Heart left ventricle (tissue), 16 donors: Measurements from ENCODE around the gene LCE1D. TPM values are rescaled to one million over a fixed set of nuclear protein-coding genes. Genes with fewer than 3 reads are reported as not detected.

ENCODE experiments used
- ATAC-seq, 4 donors: fragments of 200-7000 bp; cut with Tn5 transposase; one replicate each; pipeline ENCODE4 v1.9.1; 2020 to 2022; ENCODE audit warnings: moderate library complexity in 4 of 4, mild to moderate bottlenecking in 3 of 4, moderate number of reproducible peaks in 1 of 4
- DNase-seq, 5 donors: peaks; one replicate each; pipeline ENCODE4 v3.0.0-alpha.2; 2020
- H3K27ac ChIP-seq, 12 donors: fragments of 200-600 bp; sonication (generic) in 4 of 12; one replicate each; pipeline versions ENCODE4 v1.5.0 to v1.8.0; 2016 to 2022; ENCODE audit warnings: mild to moderate bottlenecking in 2 of 12
- H3K27me3 ChIP-seq, 9 donors: fragments of 200-600 bp; sonication (generic) in 2 of 9; one replicate each; pipeline versions ENCODE4 v1.5.1 to v1.8.0; 2016 to 2022; ENCODE audit warnings: mild to moderate bottlenecking in 3 of 9
- H3K36me3 ChIP-seq, 9 donors: fragments of 200-600 bp; sonication (generic) in 2 of 9; one replicate each; pipeline versions ENCODE4 v1.5.0 to v1.8.0; 2018 to 2022; ENCODE audit warnings: mild to moderate bottlenecking in 2 of 9
- H3K4me1 ChIP-seq, 12 donors: fragments of 200-600 bp; sonication (generic) in 4 of 12; one replicate each; pipeline versions ENCODE4 v1.5.0 to v1.8.0; 2016 to 2022; ENCODE audit warnings: mild to moderate bottlenecking in 3 of 12
- H3K4me3 ChIP-seq, 12 donors: fragments of 200-600 bp; sonication (generic) in 4 of 12; one replicate each; pipeline versions ENCODE4 v1.5.0 to v1.8.0; 2017 to 2022; ENCODE audit warnings: mild to moderate bottlenecking in 9 of 12, moderate library complexity in 4 of 12
- H3K9me3 ChIP-seq, 12 donors: fragments of 200-600 bp; sonication (generic) in 4 of 12; one replicate each; pipeline versions ENCODE4 v1.5.0 to v1.8.0; 2016 to 2022; ENCODE audit warnings: mild to moderate bottlenecking in 1 of 12
- CTCF ChIP-seq, 12 donors: fragments of 200-600 bp; sonication (generic) in 4 of 12; IDR thresholded peaks; one replicate each; pipeline versions ENCODE4 v1.5.0 to v1.8.0; 2018 to 2022; ENCODE audit warnings: antibody characterized with exemption in 12 of 12, mild to moderate bottlenecking in 5 of 12
- POLR2A ChIP-seq, 2 donors: fragments of 450-650 bp; IDR thresholded peaks; one replicate each; pipeline ENCODE4 v1.6.1; 2017; ENCODE audit warnings: antibody characterized with exemption in 2 of 2, mild to moderate bottlenecking in 2 of 2, moderate library complexity in 2 of 2
- WGBS, 4 donors: extraction: QIAGEN DNeasy Blood & Tissue Kit in 2 of 4; methylation state at CpG; one replicate each; pipeline versions ENCODE4 v1.1.5 to v1.1.7; 2013 to 2018; 5-methylcytosine and 5-hydroxymethylcytosine counted together
- intact Hi-C, 10 donors: fragments of 100-400 bp; cut with DNase I; formaldehyde crosslinking; loops; one replicate each; pipeline versions ENCODE4 v1.11.1 to v1.14.2; 2022
- polyA plus RNA-seq, 2 donors: library from polyadenylated mRNA; stranded (reverse); fragments of 200-250 nt; gene quantifications; one replicate each; pipeline ENCODE4 v1.2.3, GENCODE V29; 2013
- total RNA-seq, 9 donors: library from RNA; depleted of rRNA in 2 of 9; stranded (reverse); fragments of >200 nt in 2 of 9; fragmentation: NEBNext Ultra II Directional in 3 of 9; extraction: Animal tissue kit (Norgen Biotek cat#: 25700) in 3 of 9; gene quantifications; one replicate each; pipeline versions ENCODE4 v1.1.0 to v1.2.4, GENCODE V29; 2016 to 2023
- donor health status: ischemic (EF 13 %, LVEDD 7.1; RV severe dilation, severe dysfunction).
- donor health status: healthy with polysubstance abuse.
- donor health status: DM: no; HTN: yes; CAD: no.
- donor health status: DM: no; HTN: no; CAD: no.
- donor health status: ischemic (EF 25% LVEDD 6.9; RV normal size, moderate dysfunction).
- donor health status: ischemic (EF 25% LVEDD 5.7; RV mildly dilated, moderate dysfunction).
- donor health status: healthy.
- donor health status: DM: yes; HTN: yes; CAD: no.
- donor health status: ischemic (EF 35%, LVEDD 5.7; RV mildly dilated, moderate dysfunction).
- donor health status: nonischemic (EF 11% LVEDD 7.7; RV severe dilation, severe dysfunction).
- donor health status: DM: yes; HTN: yes; CAD: no.
- donor health status: PGD.
- donor health status: ischemic (EF 29% LVEDD 5.4; RV normal size, mild dysfunction).
- donor health status: nonischemic (EF 23%, LVEDD 6.1; RV moderate dilation, normal function).

Gene LCE1D
- total and polyA plus RNA-seq, 11 donors: not detected

DNA sequence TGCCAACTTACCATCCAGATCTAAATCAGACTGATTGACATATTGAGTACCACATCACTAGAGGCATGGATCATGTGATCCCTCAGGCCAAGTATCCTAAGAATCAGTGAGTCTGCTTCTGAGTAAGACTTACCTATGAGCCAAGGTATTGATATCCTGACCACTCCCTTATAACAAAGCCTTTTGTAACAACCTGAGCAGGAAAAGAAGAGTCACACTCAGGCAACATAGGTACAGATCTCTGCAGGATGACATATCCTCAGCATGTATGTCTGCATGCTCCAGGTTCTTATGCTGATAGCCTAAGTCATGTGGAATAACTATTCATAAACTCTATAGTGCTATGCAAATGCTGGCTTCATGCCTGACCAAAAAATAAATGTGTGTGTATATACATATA, 28.4 kb downstream of the LCE1D start:
- no peak overlapping the region for H3K4me3 ChIP-seq
- ATAC-seq: no peak
- DNase-seq: no peak
- no peak overlapping the region for H3K27ac ChIP-seq
- H3K27me3 ChIP-seq: peaks cover 0 to 9% (median 0%) of the 10 kb centered on the region in 9 donors
- H3K4me1 ChIP-seq: no peaks in the 10 kb centered on the region
- H3K36me3 ChIP-seq: no peaks in the 10 kb centered on the region
- no peaks in the 10 kb centered on the region for H3K9me3 ChIP-seq
- intact Hi-C loops: no loop called here
- TF ChIP-seq CTCF (IDR thresholded peaks at IDR 0.05) (no peak), POLR2A (IDR thresholded peaks at IDR 0.05) (no peak)

- WGBS, 4 donors: 69 to 82% (median 78%) methylated on average over 2 of the region's 2 CpGs
- no peak for ATAC-seq
- intact Hi-C loops: no loop called here
Observed at GRCh38 chr1:152827173-152827572, 30.7 kb downstream of the LCE1D start, which contains the start of gene LCE1A. TSS of gene LCE1A (plus strand) at chr1:152827473. CDS start at chr1:152827473, 0 bp downstream.

GRCh38 chr1:152836870-152837269, 40.3 kb downstream of the LCE1D start:
- Histone ChIP-seq H3K36me3 (no peaks in the 10 kb centered on the region), H3K4me3 (no peak overlapping the region), H3K27me3 (no peaks in the 10 kb centered on the region), H3K9me3 (peaks cover 0 to 6% (median 0%) of the 10 kb centered on the region in 12 donors), H3K4me1 (no peaks in the 10 kb centered on the region), H3K27ac (no peak overlapping the region)
- DNase-seq (no peak), ATAC-seq (no peak)
- TF ChIP-seq CTCF (IDR thresholded peaks at IDR 0.05): no peak
- TF ChIP-seq POLR2A (IDR thresholded peaks at IDR 0.05): no peak
- intact Hi-C loops: no loop called here
- WGBS, 4 donors: 34 to 51% (median 48%) methylated on average over 2 of the region's 2 CpGs

More at GRCh38 chr1:152827173-152827572, 30.7 kb downstream of the LCE1D start, which contains the start of gene LCE1A:
- no peak for DNase-seq
- Histone ChIP-seq H3K9me3 (no peaks in the 10 kb centered on the region), H3K27ac (no peak within 1 kb of the TSS), H3K36me3 (no peaks in the 10 kb centered on the region), H3K4me1 (no peaks in the 10 kb centered on the region), H3K4me3 (no peak within 1 kb of the TSS), H3K27me3 (peaks cover 0 to 16% (median 0%) of the 10 kb centered on the region in 9 donors)
- TF ChIP-seq POLR2A (IDR thresholded peaks at IDR 0.05): no peak
- no peak for TF ChIP-seq CTCF (IDR thresholded peaks at IDR 0.05)

DNA sequence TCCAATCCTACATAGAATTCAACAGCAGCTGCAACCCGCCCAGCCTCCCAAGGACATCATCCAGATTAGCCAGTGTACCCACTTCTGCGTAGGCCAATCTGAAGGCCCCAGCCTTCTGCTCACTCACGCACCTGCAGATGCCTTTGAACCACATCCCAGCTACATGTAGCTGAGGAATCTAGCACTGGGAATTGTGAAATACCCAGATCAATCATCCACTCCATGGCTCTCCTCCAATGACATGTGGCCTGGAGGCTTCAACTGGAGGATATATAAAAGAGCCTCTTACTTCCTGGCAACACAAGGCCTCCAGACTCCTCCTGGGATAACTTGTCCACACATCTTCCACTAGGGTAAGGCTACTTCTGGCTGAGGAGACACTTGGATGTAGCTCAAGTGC, 46.0 kb downstream of the LCE1D start, which contains the start of gene LCE6A:
LCE6A (plus strand) TSS at position 301 of the 400 bp plus-strand sequence. CDS start 665 bp downstream, outside the sequence.
- ATAC-seq (no peak), DNase-seq (no peak)
- Histone ChIP-seq H3K36me3 (no peaks in the 10 kb centered on the region), H3K27ac (no peak within 1 kb of the TSS), H3K4me1 (no peaks in the 10 kb centered on the region), H3K9me3 (no peaks in the 10 kb centered on the region), H3K4me3 (no peak within 1 kb of the TSS), H3K27me3 (peaks cover 0 to 4% (median 0%) of the 10 kb centered on the region in 9 donors)
- TF ChIP-seq CTCF (IDR thresholded peaks at IDR 0.05) (no peak), POLR2A (IDR thresholded peaks at IDR 0.05) (no peak)
- WGBS, 4 donors: 67 to 85% (median 75%) methylated on average over 2 to 3 of the region's 3 CpGs
- intact Hi-C loops: no loop called here

Other genes starting within 250 kb of the LCE1D start
- gene LCE3E, start 229.9 kb upstream of the LCE1D start, total RNA-seq: not detected
- gene LCE3E, start 229.9 kb upstream of the LCE1D start, polyA plus RNA-seq: not detected
- not detected for gene LCE3D, start 216.2 kb upstream of the LCE1D start, total RNA-seq
- gene LCE3D, start 216.2 kb upstream of the LCE1D start, polyA plus RNA-seq: not detected
- not detected for gene LCE3C, start 196.5 kb upstream of the LCE1D start, total RNA-seq
- gene LCE3C, start 196.5 kb upstream of the LCE1D start, polyA plus RNA-seq: not detected
- gene LCE3B, start 182.9 kb upstream of the LCE1D start, total RNA-seq: not detected
- gene LCE3B, start 182.9 kb upstream of the LCE1D start, polyA plus RNA-seq: not detected
- not detected for gene LCE3A, start 173.6 kb upstream of the LCE1D start, total RNA-seq
- not detected for gene LCE3A, start 173.6 kb upstream of the LCE1D start, polyA plus RNA-seq
- not detected for gene LCE2D, start 133.3 kb upstream of the LCE1D start, total RNA-seq
- gene LCE2D, start 133.3 kb upstream of the LCE1D start, polyA plus RNA-seq: not detected
- not detected for gene LCE2C, start 121.4 kb upstream of the LCE1D start, total RNA-seq
- gene LCE2C, start 121.4 kb upstream of the LCE1D start, polyA plus RNA-seq: not detected
- gene LCE2B, start 110.6 kb upstream of the LCE1D start, total RNA-seq: not detected
- gene LCE2B, start 110.6 kb upstream of the LCE1D start, polyA plus RNA-seq: not detected
- gene LCE2A, start 98.4 kb upstream of the LCE1D start, total RNA-seq: not detected
- not detected for gene LCE2A, start 98.4 kb upstream of the LCE1D start, polyA plus RNA-seq
- not detected for gene LCE4A, start 88.6 kb upstream of the LCE1D start, total RNA-seq
- gene LCE4A, start 88.6 kb upstream of the LCE1D start, polyA plus RNA-seq: not detected
- not detected for gene KPRP, start 38.7 kb upstream of the LCE1D start, total RNA-seq
- gene KPRP, start 38.7 kb upstream of the LCE1D start, polyA plus RNA-seq: not detected
- not detected for gene LCE1F, start 21.6 kb upstream of the LCE1D start, total RNA-seq
- not detected for gene LCE1F, start 21.6 kb upstream of the LCE1D start, polyA plus RNA-seq
- not detected for gene LCE1E, start 10.5 kb upstream of the LCE1D start, total RNA-seq
- not detected for gene LCE1E, start 10.5 kb upstream of the LCE1D start, polyA plus RNA-seq
- not detected for gene LCE1C, start 9.9 kb downstream of the LCE1D start, total RNA-seq
- gene LCE1C, start 9.9 kb downstream of the LCE1D start, polyA plus RNA-seq: not detected
- not detected for gene LCE1B, start 15.2 kb downstream of the LCE1D start, total RNA-seq
- gene LCE1B, start 15.2 kb downstream of the LCE1D start, polyA plus RNA-seq: not detected
- gene LCE1A, start 30.8 kb downstream of the LCE1D start, total RNA-seq: not detected
- gene LCE1A, start 30.8 kb downstream of the LCE1D start, polyA plus RNA-seq: not detected
- not detected for gene LCE6A, start 46.1 kb downstream of the LCE1D start, total RNA-seq
- not detected for gene LCE6A, start 46.1 kb downstream of the LCE1D start, polyA plus RNA-seq
- gene LCE7A, start 63.3 kb downstream of the LCE1D start, total RNA-seq: not detected
- not detected for gene LCE7A, start 63.3 kb downstream of the LCE1D start, polyA plus RNA-seq
- gene SMCP, start 81.6 kb downstream of the LCE1D start, total RNA-seq: not detected
- not detected for gene SMCP, start 81.6 kb downstream of the LCE1D start, polyA plus RNA-seq
- gene IVL, start 111.8 kb downstream of the LCE1D start, total RNA-seq: not detected
- under 1 TPM in 1 of 2 donors, not detected in 1; 0.03 TPM for gene IVL, start 111.8 kb downstream of the LCE1D start, polyA plus RNA-seq
- not detected for gene SPRR5, start 150.5 kb downstream of the LCE1D start, total RNA-seq
- not detected for gene SPRR5, start 150.5 kb downstream of the LCE1D start, polyA plus RNA-seq
- gene SPRR4, start 173.9 kb downstream of the LCE1D start, total RNA-seq: not detected
- not detected for gene SPRR4, start 173.9 kb downstream of the LCE1D start, polyA plus RNA-seq
- not detected for gene SPRR1A, start 187.4 kb downstream of the LCE1D start, total RNA-seq
- gene SPRR1A, start 187.4 kb downstream of the LCE1D start, polyA plus RNA-seq: not detected
- gene SPRR3, start 205.0 kb downstream of the LCE1D start, total RNA-seq: not detected
- 1 to 10 TPM in 1 of 2 donors, not detected in 1; 1.2 TPM for gene SPRR3, start 205.0 kb downstream of the LCE1D start, polyA plus RNA-seq
- not detected for gene SPRR1B, start 234.5 kb downstream of the LCE1D start, total RNA-seq
- not detected for gene SPRR1B, start 234.5 kb downstream of the LCE1D start, polyA plus RNA-seq
- gene SPRR2D, start 244.4 kb downstream of the LCE1D start, total RNA-seq: not detected
- under 1 TPM in 1 of 2 donors, not detected in 1; 0.12 TPM for gene SPRR2D, start 244.4 kb downstream of the LCE1D start, polyA plus RNA-seq